A549 (cell line): Measurements from ENCODE around the gene MRPL27. TPM values are rescaled to one million over a fixed set of nuclear protein-coding genes. Genes with fewer than 3 reads are reported as not detected.

Experiments
- polyA plus RNA-seq, 4 experiments: library from polyadenylated mRNA; depleted of rRNA in 3 of 4; stranded (reverse); fragments of >200 nt; fragmentation: RNase III in 1 of 4; extraction: RNeasy Plus Mini Kit Qiagen cat#74134 plus additional on column Dnase treatment in 1 of 4; gene quantifications; 2 replicates in 3 of 4; 3 replicates in 1 of 4; pipeline ENCODE4 v1.2.3, GENCODE V29; 2011 to 2017
- small RNA-seq, 6 experiments: library from RNA; depleted of rRNA; stranded (forward); fragments of <200 nt; gene quantifications; one replicate each; pipeline ENCODE3, GENCODE V24; 2012

The MRPL27 gene
- polyA plus RNA-seq, 2 of the 4 experiments (the other 2 are of a cell fraction), result 149 to 155 TPM

Small RNA genes within 50 kb of the gene (small RNA-seq; reads per million reads assigned to genes)
- gene RF00019, result 0 reads per million in 6 experiments

Other genes starting within 250 kb of the MRPL27 start
- gene SAMD14, start 243.0 kb downstream of the MRPL27 start, polyA plus RNA-seq (2011; rRNA removed), result 0.12 and 0.15 TPM in 2 replicates
- 0.42 to 0.75 TPM (median 0.74 TPM) in 3 replicates for gene SAMD14, start 243.0 kb downstream of the MRPL27 start, polyA plus RNA-seq (2017; fragmentation: RNase III; extraction: RNeasy Plus Mini Kit Qiagen cat#74134 plus additional on column Dnase treatment)
- gene PPP1R9B, start 222.5 kb downstream of the MRPL27 start, polyA plus RNA-seq (2011; rRNA removed), result 16.8 and 22.0 TPM in 2 replicates
- gene PPP1R9B, start 222.5 kb downstream of the MRPL27 start, polyA plus RNA-seq (2017; fragmentation: RNase III; extraction: RNeasy Plus Mini Kit Qiagen cat#74134 plus additional on column Dnase treatment), result 32.4 to 40.6 TPM (median 35.8 TPM) in 3 replicates
- gene SGCA, start 207.2 kb downstream of the MRPL27 start, polyA plus RNA-seq (2011; rRNA removed), result 0.44 and 0.90 TPM in 2 replicates
- gene SGCA, start 207.2 kb downstream of the MRPL27 start, polyA plus RNA-seq (2017; fragmentation: RNase III; extraction: RNeasy Plus Mini Kit Qiagen cat#74134 plus additional on column Dnase treatment), result 1.5 to 3.4 TPM (median 1.9 TPM) in 3 replicates
- gene COL1A1, start 171.6 kb downstream of the MRPL27 start, polyA plus RNA-seq (2011; rRNA removed), result 4.4 and 4.6 TPM in 2 replicates
- 18.1 to 34.3 TPM (median 31.6 TPM) in 3 replicates for gene COL1A1, start 171.6 kb downstream of the MRPL27 start, polyA plus RNA-seq (2017; fragmentation: RNase III; extraction: RNeasy Plus Mini Kit Qiagen cat#74134 plus additional on column Dnase treatment)
- 10.3 and 11.9 TPM in 2 replicates for gene TMEM92, start 98.7 kb downstream of the MRPL27 start, polyA plus RNA-seq (2011; rRNA removed)
- gene TMEM92, start 98.7 kb downstream of the MRPL27 start, polyA plus RNA-seq (2017; fragmentation: RNase III; extraction: RNeasy Plus Mini Kit Qiagen cat#74134 plus additional on column Dnase treatment), result 22.7 to 27.5 TPM (median 25.1 TPM) in 3 replicates
- gene XYLT2, start 27.1 kb downstream of the MRPL27 start, polyA plus RNA-seq (2011; rRNA removed), result 9.7 and 10.5 TPM in 2 replicates
- 13.7 to 15.9 TPM (median 15.8 TPM) in 3 replicates for gene XYLT2, start 27.1 kb downstream of the MRPL27 start, polyA plus RNA-seq (2017; fragmentation: RNase III; extraction: RNeasy Plus Mini Kit Qiagen cat#74134 plus additional on column Dnase treatment)
- gene EME1, start within 50 bp of the MRPL27 start, polyA plus RNA-seq (2011; rRNA removed), result 26.3 and 29.9 TPM in 2 replicates
- gene EME1, start within 50 bp of the MRPL27 start, polyA plus RNA-seq (2017; fragmentation: RNase III; extraction: RNeasy Plus Mini Kit Qiagen cat#74134 plus additional on column Dnase treatment), result 21.9 to 24.3 TPM (median 23.9 TPM) in 3 replicates
- gene LRRC59, start 24.3 kb upstream of the MRPL27 start, polyA plus RNA-seq (2011; rRNA removed), result 228 and 237 TPM in 2 replicates
- 200 to 226 TPM (median 209 TPM) in 3 replicates for gene LRRC59, start 24.3 kb upstream of the MRPL27 start, polyA plus RNA-seq (2017; fragmentation: RNase III; extraction: RNeasy Plus Mini Kit Qiagen cat#74134 plus additional on column Dnase treatment)
- gene ACSF2, start 53.0 kb upstream of the MRPL27 start, polyA plus RNA-seq (2011; rRNA removed), result 28.9 and 33.6 TPM in 2 replicates
- 16.3 to 24.4 TPM (median 21.5 TPM) in 3 replicates for gene ACSF2, start 53.0 kb upstream of the MRPL27 start, polyA plus RNA-seq (2017; fragmentation: RNase III; extraction: RNeasy Plus Mini Kit Qiagen cat#74134 plus additional on column Dnase treatment)
- not detected in 2 replicates for gene CHAD, start 95.7 kb upstream of the MRPL27 start, polyA plus RNA-seq (2011; rRNA removed)
- not detected in 3 replicates for gene CHAD, start 95.7 kb upstream of the MRPL27 start, polyA plus RNA-seq (2017; fragmentation: RNase III; extraction: RNeasy Plus Mini Kit Qiagen cat#74134 plus additional on column Dnase treatment)
- 38.2 and 47.2 TPM in 2 replicates for gene RSAD1, start 105.7 kb upstream of the MRPL27 start, polyA plus RNA-seq (2011; rRNA removed)
- gene RSAD1, start 105.7 kb upstream of the MRPL27 start, polyA plus RNA-seq (2017; fragmentation: RNase III; extraction: RNeasy Plus Mini Kit Qiagen cat#74134 plus additional on column Dnase treatment), result 36.3 to 42.0 TPM (median 40.9 TPM) in 3 replicates
- 2.5 and 4.1 TPM in 2 replicates for gene MYCBPAP, start 135.3 kb upstream of the MRPL27 start, polyA plus RNA-seq (2011; rRNA removed)
- gene MYCBPAP, start 135.3 kb upstream of the MRPL27 start, polyA plus RNA-seq (2017; fragmentation: RNase III; extraction: RNeasy Plus Mini Kit Qiagen cat#74134 plus additional on column Dnase treatment), result 0.93 to 2.1 TPM (median 1.2 TPM) in 3 replicates
- gene EPN3, start 159.6 kb upstream of the MRPL27 start, polyA plus RNA-seq (2011; rRNA removed), result 0.09 and 0.13 TPM in 2 replicates
- gene EPN3, start 159.6 kb upstream of the MRPL27 start, polyA plus RNA-seq (2017; fragmentation: RNase III; extraction: RNeasy Plus Mini Kit Qiagen cat#74134 plus additional on column Dnase treatment), result 0.18 to 0.26 TPM (median 0.20 TPM) in 3 replicates
- gene SPATA20, start 174.0 kb upstream of the MRPL27 start, polyA plus RNA-seq (2011; rRNA removed), result 34.4 and 48.5 TPM in 2 replicates
- 96.1 to 123 TPM (median 110 TPM) in 3 replicates for gene SPATA20, start 174.0 kb upstream of the MRPL27 start, polyA plus RNA-seq (2017; fragmentation: RNase III; extraction: RNeasy Plus Mini Kit Qiagen cat#74134 plus additional on column Dnase treatment)
- gene CACNA1G, start 187.5 kb upstream of the MRPL27 start, polyA plus RNA-seq (2011; rRNA removed), result 4.0 and 4.9 TPM in 2 replicates
- 7.5 to 9.0 TPM (median 8.9 TPM) in 3 replicates for gene CACNA1G, start 187.5 kb upstream of the MRPL27 start, polyA plus RNA-seq (2017; fragmentation: RNase III; extraction: RNeasy Plus Mini Kit Qiagen cat#74134 plus additional on column Dnase treatment)